Fibroblast of peridontal ligament (primary cell): ENCODE measurements around the gene GATAD2B.
"Not testable (repeated sequence)": the region's sequence is repeated elsewhere in the genome, so short reads cannot be mapped to it uniquely, and the experiment has no call there.

Experiments used
- DNase-seq: peaks from one replicate; pipeline ENCODE4 v3.0.0-alpha.2; 2010; ENCODE audit errors: extremely low read depth

Gene GATAD2B

GRCh38 chr1:153929981-153930948 is 7.5 kb upstream of the GATAD2B start:
- DNase-seq = no peak

- DNase-seq = no peak
Measured at GRCh38 chr1:153929426-153929825, 6.7 kb upstream of the GATAD2B start.

- peak; percentile 42 for DNase-seq
Measured at GRCh38 chr1:153928791-153929341, 6.1 kb upstream of the GATAD2B start.

GRCh38 chr1:153928245-153928644 is 5.5 kb upstream of the GATAD2B start:
- no peak for DNase-seq

GRCh38 chr1:153926405-153926804 is 3.6 kb upstream of the GATAD2B start:
- no peak for DNase-seq

- no peak for DNase-seq
Measured at GRCh38 chr1:153922076-153922971, 448 bp downstream of the GATAD2B start.

GRCh38 chr1:153921803-153922075 is 1.0 kb downstream of the GATAD2B start:
- DNase-seq = no peak

GRCh38 chr1:153921080-153921802 is 1.5 kb downstream of the GATAD2B start:
- DNase-seq = no peak

GRCh38 chr1:153919876-153920852 is 2.6 kb downstream of the GATAD2B start:
- DNase-seq = peak; percentile 41

GRCh38 chr1:153916297-153916696 is 6.5 kb downstream of the GATAD2B start:
- no peak for DNase-seq

- no peak for DNase-seq
Measured at GRCh38 chr1:153912349-153912748, 10.4 kb downstream of the GATAD2B start.

- not testable (repeated sequence) for DNase-seq
Measured at GRCh38 chr1:153910560-153910959, 12.2 kb downstream of the GATAD2B start.

- no peak for DNase-seq
Measured at GRCh38 chr1:153908071-153908470, 14.7 kb downstream of the GATAD2B start.

- no peak for DNase-seq
Measured at GRCh38 chr1:153907134-153907533, 15.6 kb downstream of the GATAD2B start.

- DNase-seq = no peak
Measured at GRCh38 chr1:153906396-153906795, 16.4 kb downstream of the GATAD2B start.

- not testable (repeated sequence) for DNase-seq
Measured at GRCh38 chr1:153905908-153906307, 16.9 kb downstream of the GATAD2B start.

- no peak for DNase-seq
Measured at GRCh38 chr1:153903841-153904455, 18.8 kb downstream of the GATAD2B start.

- no peak for DNase-seq
Measured at GRCh38 chr1:153899509-153899908, 23.3 kb downstream of the GATAD2B start.

- DNase-seq = not testable (repeated sequence)
Measured at GRCh38 chr1:153895866-153896265, 26.9 kb downstream of the GATAD2B start.

GRCh38 chr1:153891042-153891441 is 31.7 kb downstream of the GATAD2B start:
- not testable (repeated sequence) for DNase-seq
